Retinal pigment epithelial cell (primary cell): ENCODE measurements around the gene FAM53A.

Experiments used
- DNase-seq: peaks from one replicate; pipeline ENCODE4 v3.0.0-alpha.2; 2010; ENCODE audit warnings: low read depth
- H3K4me3 ChIP-seq: 2 replicates; pipeline ENCODE4 v1.5.1; 2011; ENCODE audit warnings: mild to moderate bottlenecking, low read length, control low read depth, moderate library complexity
- TF ChIP-seq, protein P1 (sequence below): conservative IDR thresholded peaks from 2 replicates; pipeline ENCODE4 v1.5.1; 2011; ENCODE audit warnings: low read depth, low read length, control low read depth, inconsistent platforms

Gene FAM53A

GRCh38 chr4:1594871-1595788 is 89.0 kb downstream of the FAM53A start:
- TF ChIP-seq, protein P1, sequence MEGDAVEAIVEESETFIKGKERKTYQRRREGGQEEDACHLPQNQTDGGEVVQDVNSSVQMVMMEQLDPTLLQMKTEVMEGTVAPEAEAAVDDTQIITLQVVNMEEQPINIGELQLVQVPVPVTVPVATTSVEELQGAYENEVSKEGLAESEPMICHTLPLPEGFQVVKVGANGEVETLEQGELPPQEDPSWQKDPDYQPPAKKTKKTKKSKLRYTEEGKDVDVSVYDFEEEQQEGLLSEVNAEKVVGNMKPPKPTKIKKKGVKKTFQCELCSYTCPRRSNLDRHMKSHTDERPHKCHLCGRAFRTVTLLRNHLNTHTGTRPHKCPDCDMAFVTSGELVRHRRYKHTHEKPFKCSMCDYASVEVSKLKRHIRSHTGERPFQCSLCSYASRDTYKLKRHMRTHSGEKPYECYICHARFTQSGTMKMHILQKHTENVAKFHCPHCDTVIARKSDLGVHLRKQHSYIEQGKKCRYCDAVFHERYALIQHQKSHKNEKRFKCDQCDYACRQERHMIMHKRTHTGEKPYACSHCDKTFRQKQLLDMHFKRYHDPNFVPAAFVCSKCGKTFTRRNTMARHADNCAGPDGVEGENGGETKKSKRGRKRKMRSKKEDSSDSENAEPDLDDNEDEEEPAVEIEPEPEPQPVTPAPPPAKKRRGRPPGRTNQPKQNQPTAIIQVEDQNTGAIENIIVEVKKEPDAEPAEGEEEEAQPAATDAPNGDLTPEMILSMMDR, result no peak
- no peak overlapping the region for H3K4me3 ChIP-seq
- DNase-seq, result no peak

DNA sequence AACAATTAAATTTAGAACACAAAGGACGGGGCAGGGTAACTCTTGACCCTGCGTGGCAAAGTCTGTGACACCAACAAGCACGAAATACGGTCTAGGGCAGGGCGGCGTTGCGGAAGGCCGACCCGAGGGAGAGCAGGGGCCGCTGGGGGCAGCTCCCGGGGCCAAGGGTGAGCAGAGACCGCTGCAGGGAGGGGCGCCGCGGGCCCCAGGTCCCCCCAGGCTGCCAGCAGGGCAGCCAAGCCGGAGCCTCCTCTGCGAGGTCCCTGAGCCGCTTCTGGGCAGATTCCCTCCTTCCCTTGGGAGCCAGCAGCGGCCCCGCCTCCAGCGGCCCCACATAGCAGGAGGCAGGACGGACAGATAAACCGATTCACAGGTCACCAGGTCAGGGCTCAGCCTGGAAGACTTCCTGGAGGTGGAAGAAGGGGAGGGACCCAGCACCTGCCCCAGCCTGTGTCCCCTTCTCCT is 90.2 kb downstream of the FAM53A start:
- DNase-seq, result no peak
- TF ChIP-seq, protein P1, result no peak

GRCh38 chr4:1593458-1593857 is 90.7 kb downstream of the FAM53A start:
- TF ChIP-seq, protein P1, result no peak
- no peak overlapping the region for H3K4me3 ChIP-seq
- DNase-seq, result no peak

More for the DNA sequence above, 90.2 kb downstream of the FAM53A start:
- H3K4me3 ChIP-seq, result no peak overlapping the region

- H3K4me3 ChIP-seq, result no peak overlapping the region
- TF ChIP-seq, protein P1, result no peak
- DNase-seq, result no peak
Measured at GRCh38 chr4:1592709-1593417, 91.2 kb downstream of the FAM53A start.

DNA sequence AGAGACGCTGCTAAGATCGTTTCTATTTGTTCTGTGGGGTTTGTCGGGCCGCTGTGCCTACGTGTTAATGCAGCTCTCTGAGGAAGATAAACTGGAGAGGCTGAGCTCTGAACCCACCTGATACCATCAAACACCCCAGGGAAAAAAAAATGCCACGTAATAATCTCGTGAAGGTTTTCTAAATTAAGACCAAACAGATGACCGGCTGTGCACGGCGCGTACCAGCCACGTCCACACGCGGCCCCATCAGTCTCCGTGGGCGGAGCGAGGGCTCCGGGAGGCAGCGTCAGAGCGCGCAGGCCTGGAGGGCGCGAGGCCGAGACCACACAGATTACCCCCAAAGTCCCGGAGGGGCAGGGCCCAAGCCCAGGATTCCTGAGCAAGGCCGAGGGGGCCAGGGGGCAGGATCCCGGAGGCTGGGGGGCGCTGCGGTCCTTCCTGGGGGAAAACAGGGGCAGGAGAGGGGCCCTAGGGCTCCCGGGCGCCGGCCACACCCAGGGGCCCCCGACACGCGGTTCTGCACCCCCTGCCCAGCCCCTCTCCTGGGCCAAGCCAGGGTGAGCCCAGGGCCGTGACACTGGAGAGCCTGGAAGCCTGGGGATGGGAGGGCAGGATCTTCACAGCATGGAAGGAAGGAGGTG is 91.9 kb downstream of the FAM53A start:
- TF ChIP-seq, protein P1, result no peak
- H3K4me3 ChIP-seq, result no peak overlapping the region
- DNase-seq, result no peak

DNA sequence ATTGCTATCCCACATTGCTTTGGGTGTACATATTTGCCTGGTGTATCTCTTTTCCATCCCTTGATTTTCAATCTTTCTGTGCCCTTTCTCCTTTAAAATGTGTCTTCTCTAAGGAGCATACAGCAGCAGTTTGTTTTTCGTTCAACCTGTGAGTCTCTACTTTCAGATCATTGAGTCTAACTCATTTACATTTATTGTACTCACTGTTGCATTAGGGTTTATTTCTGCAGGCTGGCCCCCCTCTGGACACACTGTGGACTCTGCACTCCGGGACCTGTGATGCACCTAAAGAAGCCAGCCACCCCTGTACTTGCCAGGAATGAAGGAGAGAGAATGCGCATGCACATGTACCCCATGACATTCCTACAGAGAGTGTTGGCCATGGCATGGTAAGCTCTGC is 93.0 kb downstream of the FAM53A start:
- DNase-seq, result no peak
- H3K4me3 ChIP-seq, result no peak overlapping the region
- TF ChIP-seq, protein P1, result no peak
